Bronchial epithelial cell (primary cell): ENCODE data around the gene NCEH1. TPM values are rescaled to one million over a fixed set of nuclear protein-coding genes. Genes with fewer than 3 reads are reported as not detected.

Experiments used
- DNase-seq: peaks from one replicate; pipeline ENCODE4 v3.0.0-alpha.2; 2010; ENCODE audit warnings: low read depth
- FAIRE-seq: peaks from 2 replicates; lab custom pipeline; 2011; peaks lifted over from hg19 to GRCh38; lab: Jason Lieb, UNC
- H3K27me3 ChIP-seq: 2 replicates; pipeline ENCODE4 v1.5.1; 2011; ENCODE audit warnings: low read length; ENCODE audit not compliant: control insufficient read depth, insufficient read depth
- H3K36me3 ChIP-seq: 2 replicates; pipeline ENCODE4 v1.5.1; 2011; ENCODE audit warnings: low read length; ENCODE audit not compliant: control insufficient read depth, insufficient read depth
- H3K4me3 ChIP-seq: 2 replicates; pipeline ENCODE4 v1.5.1; 2011; ENCODE audit warnings: mild to moderate bottlenecking, low read depth, low read length, control low read depth
- CTCF ChIP-seq: IDR thresholded peaks from 2 replicates; pipeline ENCODE4 v1.5.1; 2011; ENCODE audit warnings: mild to moderate bottlenecking, moderate library complexity, low read length, control low read depth, inconsistent platforms; ENCODE audit not compliant: insufficient read depth, severe bottlenecking
- total RNA-seq: library from RNA; depleted of rRNA; stranded (reverse); fragments of >200 nt; gene quantifications from 2 replicates; pipeline ENCODE4 v1.2.1, GENCODE V29; 2014

The NCEH1 gene
- total RNA-seq, 1 donor from 2014 or later = 5.3 TPM

GRCh38 chr3:172658344-172659245 lies 52.3 kb downstream of the NCEH1 start:
- DNase-seq (peak; percentile 74), FAIRE-seq (no peak)
- Histone ChIP-seq H3K27me3 (no peaks in the 10 kb centered on the region), H3K36me3 (no peaks in the 10 kb centered on the region), H3K4me3 (no peak overlapping the region)
- TF ChIP-seq CTCF = no peak

- no peak for TF ChIP-seq CTCF
- Histone ChIP-seq H3K27me3 (no peaks in the 10 kb centered on the region), H3K4me3 (no peak overlapping the region), H3K36me3 (no peaks in the 10 kb centered on the region)
- DNase-seq (no peak), FAIRE-seq (no peak)
These were observed 54.3 kb downstream of the NCEH1 start for GRCh38 chr3:172656602-172657001.

GRCh38 chr3:172655388-172655787 lies 55.5 kb downstream of the NCEH1 start:
- no peak for TF ChIP-seq CTCF
- FAIRE-seq = no peak
- Histone ChIP-seq H3K36me3 (no peaks in the 10 kb centered on the region), H3K4me3 (no peak overlapping the region), H3K27me3 (no peaks in the 10 kb centered on the region)
- no peak for DNase-seq

GRCh38 chr3:172654470-172654869 lies 56.4 kb downstream of the NCEH1 start:
- Histone ChIP-seq H3K4me3 (no peak overlapping the region), H3K27me3 (no peaks in the 10 kb centered on the region), H3K36me3 (no peaks in the 10 kb centered on the region)
- TF ChIP-seq CTCF = no peak
- FAIRE-seq = no peak
- no peak for DNase-seq

- no peak for DNase-seq
- no peak for TF ChIP-seq CTCF
These were observed 57.8 kb downstream of the NCEH1 start for GRCh38 chr3:172653004-172653572.

More at GRCh38 chr3:172653004-172653572, 57.8 kb downstream of the NCEH1 start:
- no peaks in the 10 kb centered on the region for H3K27me3 ChIP-seq
- no peaks in the 10 kb centered on the region for H3K36me3 ChIP-seq
- FAIRE-seq = no peak
- no peak overlapping the region for H3K4me3 ChIP-seq
